Fibroblast of mammary gland (primary cell): ENCODE results near the gene NHERF1.

Experiments
- DNase-seq: peaks from one replicate; pipeline ENCODE4 v3.0.0-alpha.2; 2010; ENCODE audit warnings: low read depth
- H3K4me3 ChIP-seq: 2 replicates; pipeline ENCODE4 v1.5.1; 2011; ENCODE audit warnings: low read depth, mild to moderate bottlenecking, low read length, moderate library complexity; ENCODE audit not compliant: control insufficient read depth
- CTCF ChIP-seq: conservative IDR thresholded peaks from 2 replicates; pipeline ENCODE4 v1.5.1; 2011; ENCODE audit warnings: low read depth, low read length, inconsistent platforms; ENCODE audit not compliant: control insufficient read depth, insufficient read depth

Gene NHERF1

GRCh38 chr17:74725111-74725510 is 23.3 kb upstream of the NHERF1 start:
- DNase-seq, result no peak
- no peak overlapping the region for H3K4me3 ChIP-seq
- no peak for TF ChIP-seq CTCF

- no peak for DNase-seq
- H3K4me3 ChIP-seq, result no peak overlapping the region
- no peak for TF ChIP-seq CTCF
Measured at GRCh38 chr17:74728033-74728701, 20.3 kb upstream of the NHERF1 start.

- no peak for TF ChIP-seq CTCF
- no peak for DNase-seq
Measured at GRCh38 chr17:74728702-74729075, 19.7 kb upstream of the NHERF1 start.

GRCh38 chr17:74729368-74729767 is 19.1 kb upstream of the NHERF1 start:
- TF ChIP-seq CTCF, result no peak
- H3K4me3 ChIP-seq, result no peak overlapping the region
- DNase-seq, result no peak

More at GRCh38 chr17:74728702-74729075, 19.7 kb upstream of the NHERF1 start:
- H3K4me3 ChIP-seq, result no peak overlapping the region

GRCh38 chr17:74729866-74730265 is 18.6 kb upstream of the NHERF1 start:
- no peak for DNase-seq
- H3K4me3 ChIP-seq, result no peak overlapping the region
- no peak for TF ChIP-seq CTCF

GRCh38 chr17:74730491-74731346 is 17.7 kb upstream of the NHERF1 start:
- no peak for TF ChIP-seq CTCF

More at GRCh38 chr17:74730491-74731346, 17.7 kb upstream of the NHERF1 start:
- H3K4me3 ChIP-seq, result no peak overlapping the region
- DNase-seq, result no peak
